HFFc6 (cell line): Measurements from ENCODE around the gene ZFPL1. TPM values are rescaled to one million over a fixed set of nuclear protein-coding genes. Genes with fewer than 3 reads are reported as not detected.

Source experiments
- DNase-seq: peaks from one replicate; pipeline ENCODE4 v3.0.0-alpha.2; 2018
- H3K27ac Mint-ChIP-seq: 2 replicates; pipeline ENCODE4 v1.8.0; 2020; ENCODE audit warnings: mild to moderate bottlenecking, mixed read lengths
- H3K27me3 Mint-ChIP-seq: 2 replicates; pipeline ENCODE4 v1.8.0; 2021; ENCODE audit warnings: mild to moderate bottlenecking, moderate library complexity, mixed read lengths; ENCODE audit not compliant: insufficient read depth
- H3K36me3 Mint-ChIP-seq: 2 replicates; pipeline ENCODE4 v1.8.0; 2021; ENCODE audit warnings: low read depth, mixed read lengths
- H3K4me1 Mint-ChIP-seq: 2 replicates; pipeline ENCODE4 v1.8.0; 2020; ENCODE audit warnings: low read depth, mixed read lengths
- H3K4me3 Mint-ChIP-seq: 2 replicates; pipeline ENCODE4 v1.8.0; 2020; ENCODE audit warnings: mild to moderate bottlenecking, moderate library complexity, mixed read lengths
- H3K9me3 Mint-ChIP-seq: 2 replicates; pipeline ENCODE4 v1.8.0; 2020; ENCODE audit warnings: mild to moderate bottlenecking, mixed read lengths
- total RNA-seq, 6 experiments: library from RNA; stranded (reverse); fragmentation: NEBNext Ultra II Directional; extraction: Animal tissue kit (Norgen Biotek cat#: 25700); gene quantifications; 2 replicates in 1 of 6; 3 replicates in 5 of 6; pipeline ENCODE4 v1.2.3, GENCODE V29; 2021
- TF ChIP-seq, protein P1 (sequence below): fragments of 200-600 bp; sonication (generic); IDR thresholded peaks from 2 replicates; pipeline ENCODE4 v1.5.0; 2021; ENCODE audit warnings: antibody characterized with exemption, mild to moderate bottlenecking

The ZFPL1 gene
- total RNA-seq, 6 experiments from 2014 or later: 41.0 to 56.6 (median 53.6) TPM

DNA sequence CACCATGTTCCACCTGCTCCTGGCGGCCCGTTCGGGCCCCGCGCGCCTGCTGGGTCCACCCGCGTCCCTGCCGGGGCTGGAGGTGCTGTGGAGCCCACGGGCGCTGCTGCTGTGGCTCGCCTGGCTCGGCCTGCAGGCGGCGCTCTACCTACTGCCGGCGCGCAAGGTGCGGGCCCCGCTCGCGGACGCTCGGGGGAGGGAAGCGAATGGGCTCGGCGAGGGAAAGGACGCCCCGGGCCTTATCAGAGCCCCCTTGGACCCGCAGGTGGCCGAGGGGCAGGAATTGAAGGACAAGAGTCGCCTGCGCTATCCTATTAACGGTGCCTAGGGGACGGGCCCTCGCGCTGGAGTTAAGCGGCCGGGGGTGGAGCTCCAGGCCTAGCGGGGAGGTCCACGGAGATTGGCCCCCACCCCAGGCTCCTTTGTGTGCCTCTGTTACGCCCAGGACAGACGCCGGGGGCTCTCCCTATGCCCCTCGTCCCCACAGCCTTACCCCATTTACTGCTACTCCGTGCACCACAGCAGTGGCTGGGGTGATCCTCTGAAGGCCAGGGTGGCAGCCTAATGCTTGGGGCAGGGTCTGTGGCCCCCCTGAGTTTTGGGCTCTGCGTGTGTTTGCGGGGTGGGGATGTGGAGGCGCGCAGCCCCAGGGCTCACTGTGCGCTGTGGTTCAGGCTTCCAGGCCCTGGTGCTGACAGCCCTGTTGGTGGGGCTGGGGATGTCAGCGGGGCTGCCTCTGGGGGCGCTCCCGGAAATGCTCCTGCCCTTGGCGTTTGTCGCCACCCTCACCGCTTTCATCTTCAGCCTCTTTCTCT is 28.7 kb downstream of the ZFPL1 start:
- Mint-ChIP-seq H3K9me3 (no peaks in the 10 kb centered on the region), H3K27ac (no peak overlapping the region), H3K4me1 (peaks cover 21% of the 10 kb centered on the region), H3K4me3 (peak overlapping the region; percentile 81), H3K36me3 (peaks cover 1% of the 10 kb centered on the region; the same call in 1 of the 2 replicates), H3K27me3 (peaks cover 2% of the 10 kb centered on the region; the same call in 1 of the 2 replicates)
- TF ChIP-seq, protein P1, sequence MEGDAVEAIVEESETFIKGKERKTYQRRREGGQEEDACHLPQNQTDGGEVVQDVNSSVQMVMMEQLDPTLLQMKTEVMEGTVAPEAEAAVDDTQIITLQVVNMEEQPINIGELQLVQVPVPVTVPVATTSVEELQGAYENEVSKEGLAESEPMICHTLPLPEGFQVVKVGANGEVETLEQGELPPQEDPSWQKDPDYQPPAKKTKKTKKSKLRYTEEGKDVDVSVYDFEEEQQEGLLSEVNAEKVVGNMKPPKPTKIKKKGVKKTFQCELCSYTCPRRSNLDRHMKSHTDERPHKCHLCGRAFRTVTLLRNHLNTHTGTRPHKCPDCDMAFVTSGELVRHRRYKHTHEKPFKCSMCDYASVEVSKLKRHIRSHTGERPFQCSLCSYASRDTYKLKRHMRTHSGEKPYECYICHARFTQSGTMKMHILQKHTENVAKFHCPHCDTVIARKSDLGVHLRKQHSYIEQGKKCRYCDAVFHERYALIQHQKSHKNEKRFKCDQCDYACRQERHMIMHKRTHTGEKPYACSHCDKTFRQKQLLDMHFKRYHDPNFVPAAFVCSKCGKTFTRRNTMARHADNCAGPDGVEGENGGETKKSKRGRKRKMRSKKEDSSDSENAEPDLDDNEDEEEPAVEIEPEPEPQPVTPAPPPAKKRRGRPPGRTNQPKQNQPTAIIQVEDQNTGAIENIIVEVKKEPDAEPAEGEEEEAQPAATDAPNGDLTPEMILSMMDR: peak; percentile 95
- no peak for DNase-seq

DNA sequence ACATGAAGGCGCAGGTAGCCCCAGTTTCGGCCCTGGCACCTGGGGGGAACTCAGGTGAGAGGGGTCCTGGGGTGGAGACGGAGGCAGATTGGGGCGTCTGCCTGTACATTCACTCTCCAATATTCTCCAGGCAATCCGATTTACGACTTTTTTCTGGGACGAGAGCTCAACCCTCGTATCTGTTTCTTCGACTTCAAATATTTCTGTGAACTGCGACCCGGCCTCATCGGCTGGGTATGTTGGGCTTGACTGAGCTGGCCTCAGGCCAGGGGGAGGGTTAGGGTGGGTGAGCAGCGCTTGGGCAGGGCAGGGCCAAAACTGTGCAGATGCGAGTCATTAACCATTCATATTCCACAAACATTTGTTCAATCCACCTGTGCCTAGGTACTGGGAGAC is 29.3 kb downstream of the ZFPL1 start:
- H3K36me3 Mint-ChIP-seq: peaks cover 7% of the 10 kb centered on the region
- 0 out of 2 replicates have a peak overlapping the region, but pooled peaks have one; percentile 11 for H3K27ac Mint-ChIP-seq
- no peaks in the 10 kb centered on the region for H3K9me3 Mint-ChIP-seq
- TF ChIP-seq, protein P1: no peak
- H3K4me3 Mint-ChIP-seq: peak overlapping the region; percentile 81
- H3K4me1 Mint-ChIP-seq: peaks cover 26% of the 10 kb centered on the region
- no peak for DNase-seq
- H3K27me3 Mint-ChIP-seq: peaks cover 2% of the 10 kb centered on the region; the same call in 1 of the 2 replicates

DNA sequence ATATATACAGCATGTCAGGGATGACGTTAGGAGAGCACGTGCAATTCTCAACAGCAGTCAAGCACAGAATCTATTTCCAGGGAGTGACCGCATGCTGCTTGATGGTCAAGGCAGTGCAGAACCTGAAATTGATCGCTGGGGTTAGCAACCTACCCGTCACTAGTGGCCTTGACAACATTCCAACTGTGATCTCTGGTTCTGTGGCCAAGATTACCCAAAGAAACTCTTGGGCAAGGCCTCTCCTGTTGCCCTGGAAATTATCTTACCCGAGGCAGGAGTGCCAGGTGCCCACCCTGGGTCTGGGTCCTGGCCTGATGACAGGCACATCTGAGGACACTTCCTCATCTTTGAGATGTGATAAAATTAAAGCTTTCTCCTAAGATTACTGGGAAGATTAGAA is 29.8 kb downstream of the ZFPL1 start:
- Mint-ChIP-seq H3K4me1 (peaks cover 31% of the 10 kb centered on the region), H3K27ac (peak overlapping the region; percentile 24; the same call in 1 of the 2 replicates), H3K36me3 (peaks cover 12% of the 10 kb centered on the region), H3K27me3 (peaks cover 2% of the 10 kb centered on the region; the same call in 1 of the 2 replicates), H3K9me3 (no peaks in the 10 kb centered on the region), H3K4me3 (peak overlapping the region; percentile 81; the same call in 1 of the 2 replicates)
- no peak for DNase-seq
- TF ChIP-seq, protein P1: no peak

DNA sequence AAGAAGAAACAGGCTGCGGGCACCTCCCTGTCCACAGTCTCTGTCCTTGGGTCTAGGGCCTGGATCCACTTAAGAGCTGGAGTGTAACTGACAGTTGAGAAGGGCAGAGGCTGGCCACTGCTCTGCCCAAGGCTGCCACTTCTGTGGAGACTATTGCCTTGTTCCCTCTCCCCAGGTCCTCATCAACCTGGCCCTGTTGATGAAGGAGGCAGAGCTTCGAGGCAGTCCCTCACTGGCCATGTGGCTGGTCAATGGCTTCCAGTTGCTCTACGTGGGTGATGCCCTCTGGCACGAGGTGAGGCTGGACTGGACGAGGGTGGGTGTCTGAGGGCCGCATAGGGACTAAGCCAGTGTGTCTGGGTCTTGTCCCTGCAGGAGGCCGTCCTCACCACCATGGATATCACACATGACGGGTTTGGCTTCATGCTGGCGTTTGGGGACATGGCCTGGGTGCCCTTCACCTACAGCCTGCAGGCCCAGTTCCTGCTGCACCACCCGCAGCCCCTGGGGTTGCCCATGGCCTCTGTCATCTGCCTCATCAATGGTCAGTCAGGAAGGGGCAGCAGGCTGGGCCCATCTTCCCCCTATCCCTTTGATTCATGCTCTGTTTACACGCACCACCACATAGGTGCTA is 30.6 kb downstream of the ZFPL1 start:
- Mint-ChIP-seq H3K4me1 (peaks cover 31% of the 10 kb centered on the region), H3K36me3 (peaks cover 13% of the 10 kb centered on the region)

DNA sequence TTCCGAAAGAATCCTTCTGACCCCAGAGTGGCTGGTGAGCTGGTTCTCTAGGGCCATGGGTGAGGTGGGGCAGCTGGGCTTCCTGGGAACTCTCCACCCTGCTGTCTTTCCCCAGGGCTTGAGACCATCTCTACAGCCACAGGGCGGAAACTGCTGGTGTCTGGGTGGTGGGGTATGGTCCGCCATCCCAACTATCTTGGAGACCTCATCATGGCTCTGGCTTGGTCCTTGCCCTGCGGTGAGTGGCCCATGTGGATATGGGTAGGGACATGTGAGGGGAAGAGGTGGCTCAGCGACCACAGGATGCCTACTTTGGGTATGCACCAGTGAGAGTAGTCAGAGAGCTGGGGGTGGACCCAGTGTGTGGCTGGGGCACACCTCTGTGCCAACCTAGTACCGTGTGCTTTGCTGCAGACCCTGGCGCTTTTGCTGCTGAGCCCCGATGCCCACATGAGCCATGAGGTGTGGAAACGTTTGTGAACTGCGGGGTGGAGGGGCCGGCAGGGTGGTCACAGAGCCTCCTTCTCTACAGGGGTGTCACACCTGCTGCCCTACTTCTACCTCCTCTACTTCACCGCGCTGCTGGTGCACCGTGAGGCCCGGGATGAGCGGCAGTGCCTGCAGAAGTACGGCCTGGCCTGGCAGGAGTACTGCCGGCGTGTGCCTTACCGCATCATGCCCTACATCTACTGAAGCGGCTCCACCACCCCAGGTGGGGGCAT is 31.5 kb downstream of the ZFPL1 start:
- Mint-ChIP-seq H3K4me3 (peak overlapping the region; percentile 90), H3K36me3 (peaks cover 13% of the 10 kb centered on the region), H3K27me3 (peaks cover 2% of the 10 kb centered on the region; the same call in 1 of the 2 replicates), H3K9me3 (no peaks in the 10 kb centered on the region), H3K27ac (peak overlapping the region; percentile 43), H3K4me1 (peaks cover 27% of the 10 kb centered on the region)
- DNase-seq: no peak
- TF ChIP-seq, protein P1: no peak

More for the DNA sequence above, 30.6 kb downstream of the ZFPL1 start:
- Mint-ChIP-seq H3K27me3 (peaks cover 2% of the 10 kb centered on the region; the same call in 1 of the 2 replicates), H3K27ac (0 out of 2 replicates have a peak overlapping the region, but pooled peaks have one; percentile 24), H3K4me3 (no peak overlapping the region), H3K9me3 (no peaks in the 10 kb centered on the region)
- DNase-seq: no peak
- TF ChIP-seq, protein P1: no peak
